Kidney epithelial cell (primary cell): ENCODE measurements around the gene TNS4. TPM values are rescaled to one million over a fixed set of nuclear protein-coding genes. Genes with fewer than 3 reads are reported as not detected.

Experiments
- DNase-seq: peaks from one replicate; pipeline ENCODE4 v3.0.0-alpha.2; 2010; ENCODE audit warnings: low read depth
- H3K27me3 ChIP-seq: 2 replicates; pipeline ENCODE4 v1.6.0; 2011; ENCODE audit warnings: low read length; ENCODE audit not compliant: control insufficient read depth, insufficient read depth
- H3K36me3 ChIP-seq: 2 replicates; pipeline ENCODE4 v1.5.1; 2011; ENCODE audit warnings: low read length; ENCODE audit not compliant: control insufficient read depth, insufficient read depth
- H3K4me3 ChIP-seq: 2 replicates; pipeline ENCODE4 v1.5.1; 2011; ENCODE audit warnings: low read depth, mild to moderate bottlenecking, control low read depth, low read length
- CTCF ChIP-seq: IDR thresholded peaks from 2 replicates; pipeline ENCODE4 v1.5.1; 2011; ENCODE audit warnings: mild to moderate bottlenecking, moderate library complexity, low read length, control low read depth, inconsistent platforms; ENCODE audit not compliant: insufficient read depth, poor library complexity, severe bottlenecking
- total RNA-seq: library from RNA; depleted of rRNA; stranded (reverse); fragments of >200 nt; gene quantifications from 2 replicates; pipeline ENCODE4 v1.2.3, GENCODE V29; 2015

TNS4 gene
- total RNA-seq, 1 donor from 2014 or later = not detected

GRCh38 chr17:40496634-40497420, 4.6 kb downstream of the TNS4 start:
- H3K4me3 ChIP-seq = no peak overlapping the region
- no peak for DNase-seq
- H3K36me3 ChIP-seq = no peaks in the 10 kb centered on the region

GRCh38 chr17:40496170-40496569, 5.3 kb downstream of the TNS4 start:
- H3K27me3 ChIP-seq = no peaks in the 10 kb centered on the region
- no peak for TF ChIP-seq CTCF
- H3K4me3 ChIP-seq = no peak overlapping the region
- no peaks in the 10 kb centered on the region for H3K36me3 ChIP-seq
- DNase-seq = no peak

More at GRCh38 chr17:40496634-40497420, 4.6 kb downstream of the TNS4 start:
- no peaks in the 10 kb centered on the region for H3K27me3 ChIP-seq
- TF ChIP-seq CTCF = no peak

GRCh38 chr17:40495140-40495539, 6.3 kb downstream of the TNS4 start:
- Histone ChIP-seq H3K4me3 (no peak overlapping the region), H3K36me3 (no peaks in the 10 kb centered on the region), H3K27me3 (no peaks in the 10 kb centered on the region)
- DNase-seq = no peak
- no peak for TF ChIP-seq CTCF

GRCh38 chr17:40493697-40494096, 7.7 kb downstream of the TNS4 start:
- no peak for TF ChIP-seq CTCF
- Histone ChIP-seq H3K4me3 (no peak overlapping the region), H3K36me3 (no peaks in the 10 kb centered on the region), H3K27me3 (no peaks in the 10 kb centered on the region)
- no peak for DNase-seq

- DNase-seq = no peak
- Histone ChIP-seq H3K36me3 (no peaks in the 10 kb centered on the region), H3K27me3 (no peaks in the 10 kb centered on the region), H3K4me3 (no peak overlapping the region)
- TF ChIP-seq CTCF = no peak
Observed at GRCh38 chr17:40491486-40491885, 9.9 kb downstream of the TNS4 start.

- H3K36me3 ChIP-seq = no peaks in the 10 kb centered on the region
- no peak overlapping the region for H3K4me3 ChIP-seq
- no peak for TF ChIP-seq CTCF
- no peak for DNase-seq
- no peaks in the 10 kb centered on the region for H3K27me3 ChIP-seq
Observed at GRCh38 chr17:40490982-40491381, 10.4 kb downstream of the TNS4 start.
